WERI-Rb-1 (cell line): ENCODE data around the gene SLC12A9.

ENCODE experiments used
- DNase-seq: peaks from one replicate; pipeline ENCODE4 v3.0.0-alpha.2; 2020
- H3K27ac ChIP-seq: fragments of 250-450 bp; sonication (Bioruptor Pico); 2 replicates; pipeline ENCODE4 v1.5.1; 2020; ENCODE audit warnings: mild to moderate bottlenecking, moderate library complexity
- H3K27me3 ChIP-seq: fragments of 250-450 bp; sonication (Bioruptor Pico); 2 replicates; pipeline ENCODE4 v1.5.1; 2021; ENCODE audit warnings: mild to moderate bottlenecking, low read depth, moderate library complexity; ENCODE audit not compliant: insufficient read depth, severe bottlenecking
- H3K36me3 ChIP-seq: fragments of 250-450 bp; sonication (Bioruptor Pico); 2 replicates; pipeline ENCODE4 v1.5.1; 2020; ENCODE audit warnings: mild to moderate bottlenecking, moderate library complexity
- H3K4me3 ChIP-seq: 2 replicates; pipeline ENCODE4 v1.5.1; 2011; ENCODE audit warnings: low read depth, mild to moderate bottlenecking, control low read depth, low read length
- H3K9me3 ChIP-seq: fragments of 250-450 bp; sonication (Bioruptor Pico); 2 replicates; pipeline ENCODE4 v1.5.1; 2021; ENCODE audit warnings: mild to moderate bottlenecking, moderate library complexity; ENCODE audit not compliant: severe bottlenecking
- TF ChIP-seq, protein P1 (sequence below): IDR thresholded peaks from 2 replicates; pipeline ENCODE4 v1.5.1; 2011; ENCODE audit warnings: low read depth, mild to moderate bottlenecking, control low read depth, inconsistent platforms, low read length

SLC12A9 gene

DNA sequence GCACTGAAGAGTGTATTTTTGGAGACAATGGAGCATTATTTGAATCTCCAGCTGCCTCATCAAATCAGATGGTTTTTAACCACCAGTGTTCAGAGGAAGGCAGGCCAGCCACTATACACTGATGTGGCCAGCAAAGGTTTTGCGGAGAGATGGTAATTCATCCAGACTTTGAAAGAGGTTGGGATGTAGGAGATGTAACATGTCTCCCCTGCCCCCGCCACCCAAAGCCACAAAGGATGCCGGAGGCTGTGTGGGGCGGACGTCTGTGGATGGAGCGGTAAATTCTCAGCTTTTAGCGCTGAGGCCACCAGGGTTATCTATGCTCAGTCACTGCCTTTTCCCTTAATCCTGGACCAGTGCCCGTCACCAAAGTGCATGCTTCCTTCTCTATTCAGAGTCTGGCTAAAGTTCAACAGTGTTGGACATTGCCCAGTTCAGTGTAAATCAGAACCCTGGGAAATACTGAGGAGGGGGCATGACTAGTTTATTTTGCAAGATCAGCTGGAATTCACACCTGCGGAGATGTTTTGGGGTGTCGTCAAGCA, 11.0 kb downstream of the SLC12A9 start:
- Histone ChIP-seq H3K27ac (no peak overlapping the region), H3K9me3 (no peaks in the 10 kb centered on the region), H3K36me3 (no peaks in the 10 kb centered on the region), H3K27me3 (no peaks in the 10 kb centered on the region), H3K4me3 (no peak overlapping the region)
- TF ChIP-seq, protein P1, sequence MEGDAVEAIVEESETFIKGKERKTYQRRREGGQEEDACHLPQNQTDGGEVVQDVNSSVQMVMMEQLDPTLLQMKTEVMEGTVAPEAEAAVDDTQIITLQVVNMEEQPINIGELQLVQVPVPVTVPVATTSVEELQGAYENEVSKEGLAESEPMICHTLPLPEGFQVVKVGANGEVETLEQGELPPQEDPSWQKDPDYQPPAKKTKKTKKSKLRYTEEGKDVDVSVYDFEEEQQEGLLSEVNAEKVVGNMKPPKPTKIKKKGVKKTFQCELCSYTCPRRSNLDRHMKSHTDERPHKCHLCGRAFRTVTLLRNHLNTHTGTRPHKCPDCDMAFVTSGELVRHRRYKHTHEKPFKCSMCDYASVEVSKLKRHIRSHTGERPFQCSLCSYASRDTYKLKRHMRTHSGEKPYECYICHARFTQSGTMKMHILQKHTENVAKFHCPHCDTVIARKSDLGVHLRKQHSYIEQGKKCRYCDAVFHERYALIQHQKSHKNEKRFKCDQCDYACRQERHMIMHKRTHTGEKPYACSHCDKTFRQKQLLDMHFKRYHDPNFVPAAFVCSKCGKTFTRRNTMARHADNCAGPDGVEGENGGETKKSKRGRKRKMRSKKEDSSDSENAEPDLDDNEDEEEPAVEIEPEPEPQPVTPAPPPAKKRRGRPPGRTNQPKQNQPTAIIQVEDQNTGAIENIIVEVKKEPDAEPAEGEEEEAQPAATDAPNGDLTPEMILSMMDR: no peak
- DNase-seq: no peak

DNA sequence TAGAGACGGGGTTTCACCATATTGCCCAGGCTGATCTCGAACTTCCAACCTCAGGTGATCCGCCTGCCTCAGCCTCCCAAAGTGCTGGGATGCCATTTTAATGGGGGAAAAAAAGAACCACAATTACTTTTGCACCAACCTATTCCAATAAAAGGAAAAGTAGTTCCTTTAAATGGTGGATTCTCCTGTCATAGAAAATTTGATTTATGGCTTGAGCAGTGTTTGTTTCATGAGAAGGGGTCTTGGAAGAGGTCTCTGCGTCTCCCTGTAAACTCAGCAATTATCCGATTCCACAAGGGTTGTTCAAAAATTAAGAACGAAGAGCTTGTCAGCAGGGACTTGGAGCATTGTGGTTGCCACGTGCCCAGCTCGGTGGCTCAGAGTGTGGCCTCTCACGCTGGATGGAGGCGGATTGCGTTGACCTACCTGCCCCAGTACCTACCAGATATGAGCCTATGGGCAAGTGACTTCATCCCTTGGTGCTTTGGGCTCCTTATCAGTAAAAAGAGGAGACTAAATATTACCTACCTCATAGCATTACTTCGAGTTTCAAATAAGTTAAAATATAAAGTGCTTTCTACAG, 11.8 kb downstream of the SLC12A9 start:
- Histone ChIP-seq H3K4me3 (no peak overlapping the region), H3K27ac (no peak overlapping the region), H3K9me3 (no peaks in the 10 kb centered on the region), H3K36me3 (no peaks in the 10 kb centered on the region), H3K27me3 (no peaks in the 10 kb centered on the region)
- no peak for DNase-seq
- TF ChIP-seq, protein P1: no peak

DNA sequence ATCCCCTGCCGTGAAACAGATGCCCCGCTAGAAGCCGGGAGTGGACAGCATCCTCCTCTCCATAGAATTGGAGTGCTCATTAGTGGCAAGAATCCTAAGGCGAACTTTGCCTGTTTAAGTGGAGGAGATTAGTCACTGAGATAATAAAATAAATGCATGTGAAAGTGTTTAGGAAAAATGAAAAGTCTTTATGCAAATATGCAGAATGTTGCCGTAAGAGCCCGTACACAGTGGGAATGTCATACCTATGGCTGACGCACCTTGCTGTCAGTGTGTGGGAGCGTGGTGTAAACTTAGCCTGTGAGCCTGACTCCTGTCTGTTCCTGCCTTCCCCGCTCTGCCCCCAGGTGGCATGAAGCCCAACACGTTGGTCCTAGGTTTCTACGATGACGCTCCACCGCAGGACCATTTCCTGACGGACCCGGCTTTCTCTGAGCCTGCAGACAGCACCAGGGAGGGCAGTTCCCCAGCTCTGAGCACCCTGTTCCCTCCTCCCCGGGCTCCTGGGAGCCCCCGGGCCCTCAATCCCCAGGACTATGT, 12.9 kb downstream of the SLC12A9 start:
- no peak for DNase-seq
- Histone ChIP-seq H3K9me3 (no peaks in the 10 kb centered on the region), H3K4me3 (no peak overlapping the region), H3K27ac (no peak overlapping the region), H3K27me3 (no peaks in the 10 kb centered on the region), H3K36me3 (no peaks in the 10 kb centered on the region)
- TF ChIP-seq, protein P1: no peak

DNA sequence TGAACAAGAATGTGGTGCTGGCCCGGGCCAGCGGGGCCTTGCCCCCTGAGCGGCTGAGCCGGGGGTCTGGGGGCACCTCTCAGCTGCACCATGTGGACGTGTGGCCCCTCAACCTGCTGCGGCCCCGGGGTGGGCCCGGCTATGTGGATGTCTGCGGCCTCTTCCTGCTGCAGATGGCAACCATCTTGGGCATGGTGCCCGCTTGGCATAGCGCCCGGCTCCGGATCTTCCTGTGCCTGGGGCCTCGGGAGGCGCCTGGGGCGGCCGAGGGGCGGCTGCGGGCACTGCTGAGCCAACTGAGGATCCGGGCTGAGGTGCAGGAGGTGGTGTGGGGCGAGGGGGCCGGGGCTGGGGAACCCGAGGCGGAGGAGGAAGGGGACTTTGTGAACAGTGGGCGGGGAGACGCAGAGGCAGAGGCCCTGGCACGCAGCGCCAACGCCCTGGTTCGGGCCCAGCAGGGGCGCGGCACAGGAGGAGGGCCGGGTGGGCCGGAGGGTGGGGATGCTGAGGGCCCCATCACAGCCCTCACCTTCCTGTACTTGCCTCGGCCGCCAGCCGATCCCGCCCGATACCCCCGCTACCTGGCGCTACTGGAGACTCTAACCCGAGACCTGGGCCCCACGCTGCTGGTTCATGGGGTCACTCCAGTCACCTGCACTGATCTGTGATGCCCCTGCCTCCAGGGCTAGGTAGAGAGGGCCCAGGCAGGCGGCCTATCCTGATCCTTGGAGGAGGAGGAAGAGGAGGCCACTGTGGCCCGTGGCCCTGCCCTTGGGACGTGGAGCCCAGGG, 13.6 kb downstream of the SLC12A9 start:
- Histone ChIP-seq H3K4me3 (no peak overlapping the region), H3K27me3 (no peaks in the 10 kb centered on the region), H3K9me3 (no peaks in the 10 kb centered on the region), H3K36me3 (no peaks in the 10 kb centered on the region), H3K27ac (no peak overlapping the region)
- no peak for DNase-seq
- TF ChIP-seq, protein P1: no peak

DNA sequence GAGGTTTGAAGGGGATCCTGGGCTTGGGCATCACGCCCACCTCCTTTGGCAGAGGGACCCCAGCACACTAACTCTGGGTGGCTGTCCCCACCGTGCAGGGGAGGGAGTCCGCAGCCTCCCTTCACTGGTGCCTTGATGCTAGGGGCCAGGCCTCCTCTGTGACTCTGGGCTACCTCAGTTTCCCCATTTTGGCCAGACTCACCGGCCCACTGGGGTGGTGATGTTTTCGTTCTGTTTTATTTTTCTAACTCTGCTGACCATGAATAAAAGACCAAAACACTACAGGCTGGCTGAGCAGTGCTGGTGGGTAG, 14.2 kb downstream of the SLC12A9 start:
- H3K36me3 ChIP-seq: no peaks in the 10 kb centered on the region
- H3K4me3 ChIP-seq: no peak overlapping the region
- H3K9me3 ChIP-seq: no peaks in the 10 kb centered on the region
- DNase-seq: no peak
- TF ChIP-seq, protein P1: no peak
- H3K27ac ChIP-seq: no peak overlapping the region
- H3K27me3 ChIP-seq: no peaks in the 10 kb centered on the region
